Pancreas (tissue), 10 donors: Measurements from ENCODE around the gene NR6A1. TPM values are rescaled to one million over a fixed set of nuclear protein-coding genes. Genes with fewer than 3 reads are reported as not detected.

Source experiments
- ATAC-seq, 4 donors: fragments of 200-7000 bp; cut with Tn5 transposase; one replicate each; pipeline versions ENCODE4 v1.8.0 to v1.9.1; 2020; ENCODE audit warnings: mild to moderate bottlenecking in 4 of 4, moderate library complexity in 4 of 4
- DNase-seq, 6 donors: peaks; one replicate each; pipeline ENCODE4 v3.0.0-alpha.2; 2020
- FAIRE-seq: peaks from 2 replicates; lab custom pipeline; 2012; peaks lifted over from hg19 to GRCh38; lab: Jason Lieb, UNC
- H3K27ac ChIP-seq, 4 donors: fragments of 200-600 bp; sonication (generic); 1 replicate in 3 of 4; 2 replicates in 1 of 4; pipeline versions ENCODE4 v1.5.0 to v1.8.0; 2020
- H3K27me3 ChIP-seq, 4 donors: fragments of 200-600 bp; one replicate each; pipeline ENCODE4 v1.8.0; 2021
- H3K36me3 ChIP-seq, 3 donors: fragments of 200-600 bp; sonication (generic) in 1 of 3; one replicate each; pipeline versions ENCODE4 v1.5.0 to v1.8.0; 2020 to 2021
- H3K4me1 ChIP-seq, 3 donors: fragments of 200-600 bp; one replicate each; pipeline ENCODE4 v1.8.0; 2021
- H3K4me3 ChIP-seq, 4 donors: fragments of 200-600 bp; sonication (generic) in 2 of 4; one replicate each; pipeline versions ENCODE4 v1.5.0 to v1.8.0; 2020 to 2021
- H3K9me3 ChIP-seq, 4 donors: fragments of 200-600 bp; one replicate each; pipeline ENCODE4 v1.8.0; 2021
- WGBS, 2 donors: extraction: QIAGEN DNeasy Blood & Tissue Kit; methylation state at CpG; one replicate each; pipeline ENCODE4 v1.1.7; 2013; 5-methylcytosine and 5-hydroxymethylcytosine counted together
- intact Hi-C, 3 donors: fragments of 100-400 bp; cut with DNase I; formaldehyde crosslinking; loops; one replicate each; pipeline versions ENCODE4 v1.11.1 to v1.14.2; 2022
- polyA plus RNA-seq, 2 donors: library from polyadenylated mRNA; stranded (reverse); fragments of 200-250 nt; gene quantifications; one replicate each; pipeline ENCODE4 v1.2.3, GENCODE V29; 2013
- total RNA-seq, 6 donors: library from RNA; stranded (reverse); fragmentation: NEBNext Ultra II Directional in 4 of 6; extraction: Animal tissue kit (Norgen Biotek cat#: 25700) in 4 of 6; gene quantifications; one replicate each; pipeline versions ENCODE4 v1.2.1 to v1.2.4, GENCODE V29; 2021 to 2023
- TF ChIP-seq, protein P1 (sequence below), 4 donors: fragments of 200-600 bp; sonication (generic) in 3 of 4; IDR thresholded peaks; one replicate each; pipeline versions ENCODE4 v1.5.0 to v1.8.0; 2021; ENCODE audit warnings: antibody characterized with exemption in 4 of 4
- donor health status: healthy with polysubstance abuse.
- donor health status: DM: no; HTN: no; CAD: no; lungs with moderate emphysema.
- donor health status: DM: no; HTN: no; CAD: no.
- donor health status: control.
- donor health status: control.
- donor health status: Bipolar disorder and iron deficiency.
- donor health status: DM: yes; HTN: yes; CAD: no.
- donor health status: DM: no; HTN: no; CAD: no.
- donor health status: DM: no; HTN: no; CAD: no.
- donor health status: DM: yes; HTN: yes; CAD: no.

NR6A1 gene
- total and polyA plus RNA-seq, 8 donors: 2.1 to 3.9 (median 2.6) TPM

DNA sequence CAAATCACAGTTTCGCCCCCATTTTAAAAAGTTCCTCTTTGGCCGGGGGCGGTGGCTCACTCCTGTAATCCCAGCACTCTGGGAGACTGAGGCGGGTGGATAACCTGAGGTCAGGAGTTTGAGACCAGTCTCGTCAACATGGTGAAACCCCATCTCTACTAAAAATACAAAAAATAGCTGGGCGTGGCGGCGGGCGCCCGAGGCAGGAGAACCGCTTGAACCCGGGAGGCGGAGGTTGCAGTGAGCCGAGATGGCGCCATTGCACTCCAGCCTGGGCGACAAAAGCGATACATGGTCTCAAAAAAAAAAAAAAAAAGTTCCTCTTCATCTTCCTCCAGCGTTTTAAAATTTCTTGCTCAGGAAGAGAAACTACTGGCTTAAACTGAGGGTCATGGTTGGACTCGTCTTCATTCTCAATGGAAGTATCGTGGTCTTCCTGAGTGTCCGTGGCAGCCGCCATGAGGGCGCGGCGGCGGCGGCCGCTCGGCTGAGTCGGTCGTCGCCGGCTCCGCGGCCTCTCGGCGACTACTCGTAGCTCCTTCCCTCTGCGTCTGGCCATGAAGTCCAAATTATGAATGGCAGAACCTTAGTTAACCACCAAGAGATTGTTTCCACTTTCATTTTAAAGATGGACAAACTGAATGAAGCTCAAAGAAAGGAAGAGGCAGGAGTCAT lies 171.9 kb downstream of the NR6A1 start:
- no peak for DNase-seq

DNA sequence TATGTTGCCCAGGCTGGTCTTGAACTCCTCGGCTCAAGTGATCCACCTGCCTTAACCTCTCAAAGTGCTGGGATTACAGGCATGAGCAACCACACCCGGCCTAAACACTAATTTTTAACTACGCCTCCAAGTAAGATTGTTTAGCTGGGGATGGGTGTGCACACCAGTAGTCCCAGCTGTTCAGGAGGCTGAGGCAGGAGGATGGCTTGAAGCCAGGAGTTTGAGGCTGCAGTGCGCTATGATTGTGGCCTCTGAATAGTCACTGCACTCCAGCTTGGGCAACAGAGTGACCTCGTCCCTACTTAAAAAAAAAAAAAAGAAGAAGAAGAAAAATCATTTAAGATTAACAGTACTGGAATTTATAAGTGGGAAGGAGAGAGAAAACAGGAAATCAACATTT lies 173.1 kb downstream of the NR6A1 start:
- FAIRE-seq: no peak
- Histone ChIP-seq H3K27ac (no peak overlapping the region), H3K4me3 (no peak overlapping the region), H3K9me3 (no peaks in the 10 kb centered on the region), H3K27me3 (no peaks in the 10 kb centered on the region), H3K36me3 (no peaks in the 10 kb centered on the region), H3K4me1 (peaks cover 8 to 11% (median 9%) of the 10 kb centered on the region in 3 donors)
- ATAC-seq: no peak
- intact Hi-C loops: no loop called here
- TF ChIP-seq, protein P1, sequence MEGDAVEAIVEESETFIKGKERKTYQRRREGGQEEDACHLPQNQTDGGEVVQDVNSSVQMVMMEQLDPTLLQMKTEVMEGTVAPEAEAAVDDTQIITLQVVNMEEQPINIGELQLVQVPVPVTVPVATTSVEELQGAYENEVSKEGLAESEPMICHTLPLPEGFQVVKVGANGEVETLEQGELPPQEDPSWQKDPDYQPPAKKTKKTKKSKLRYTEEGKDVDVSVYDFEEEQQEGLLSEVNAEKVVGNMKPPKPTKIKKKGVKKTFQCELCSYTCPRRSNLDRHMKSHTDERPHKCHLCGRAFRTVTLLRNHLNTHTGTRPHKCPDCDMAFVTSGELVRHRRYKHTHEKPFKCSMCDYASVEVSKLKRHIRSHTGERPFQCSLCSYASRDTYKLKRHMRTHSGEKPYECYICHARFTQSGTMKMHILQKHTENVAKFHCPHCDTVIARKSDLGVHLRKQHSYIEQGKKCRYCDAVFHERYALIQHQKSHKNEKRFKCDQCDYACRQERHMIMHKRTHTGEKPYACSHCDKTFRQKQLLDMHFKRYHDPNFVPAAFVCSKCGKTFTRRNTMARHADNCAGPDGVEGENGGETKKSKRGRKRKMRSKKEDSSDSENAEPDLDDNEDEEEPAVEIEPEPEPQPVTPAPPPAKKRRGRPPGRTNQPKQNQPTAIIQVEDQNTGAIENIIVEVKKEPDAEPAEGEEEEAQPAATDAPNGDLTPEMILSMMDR (IDR thresholded peaks at IDR 0.05): no peak
- 94 to 95% methylated on average over 5 of the region's 5 CpGs for WGBS, 2 donors
- DNase-seq: no peak

More for the DNA sequence above, 171.9 kb downstream of the NR6A1 start:
- Histone ChIP-seq H3K27me3 (no peaks in the 10 kb centered on the region), H3K27ac (no peak overlapping the region), H3K4me3 (no peak overlapping the region), H3K4me1 (peaks cover 2 to 9% (median 8%) of the 10 kb centered on the region in 3 donors), H3K9me3 (no peaks in the 10 kb centered on the region), H3K36me3 (no peaks in the 10 kb centered on the region)
- TF ChIP-seq, protein P1 (IDR thresholded peaks at IDR 0.05): no peak
- ATAC-seq (no peak), FAIRE-seq (no peak)
- intact Hi-C loops: no loop called here
- WGBS, 2 donors: 97 to 98% methylated on average over 39 of the region's 39 CpGs

DNA sequence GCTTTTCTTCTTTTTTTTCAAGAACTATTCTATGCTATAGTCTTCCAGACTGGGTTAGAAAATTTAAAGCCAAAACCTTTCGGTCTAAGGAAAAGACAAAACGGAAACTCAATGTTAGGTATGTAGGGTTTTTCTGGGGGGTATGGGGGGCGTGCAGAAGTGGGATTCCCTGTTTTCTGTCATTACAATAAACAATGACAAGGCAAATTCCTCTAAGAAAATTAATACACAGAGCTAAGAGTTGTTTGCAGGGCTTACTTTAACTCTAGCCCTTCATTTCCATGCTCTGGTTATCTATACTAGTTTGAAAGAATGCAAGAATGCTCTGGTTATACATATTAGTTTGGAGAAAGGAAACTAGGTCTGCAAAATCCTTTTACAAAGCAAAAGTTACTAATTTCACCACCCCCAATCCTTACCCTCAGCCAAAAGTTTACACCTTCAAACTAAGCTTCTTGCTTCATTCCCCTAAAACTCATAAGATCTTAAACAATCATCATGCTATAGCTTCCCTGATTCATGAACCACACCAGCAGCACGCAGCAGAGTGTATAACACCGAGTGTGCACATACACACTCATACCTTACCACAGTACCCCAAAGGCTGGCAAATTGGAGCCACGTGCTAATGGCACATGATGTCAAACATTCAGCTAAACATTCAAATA lies 174.8 kb downstream of the NR6A1 start:
- no peaks in the 10 kb centered on the region for H3K9me3 ChIP-seq
- FAIRE-seq: no peak

DNA sequence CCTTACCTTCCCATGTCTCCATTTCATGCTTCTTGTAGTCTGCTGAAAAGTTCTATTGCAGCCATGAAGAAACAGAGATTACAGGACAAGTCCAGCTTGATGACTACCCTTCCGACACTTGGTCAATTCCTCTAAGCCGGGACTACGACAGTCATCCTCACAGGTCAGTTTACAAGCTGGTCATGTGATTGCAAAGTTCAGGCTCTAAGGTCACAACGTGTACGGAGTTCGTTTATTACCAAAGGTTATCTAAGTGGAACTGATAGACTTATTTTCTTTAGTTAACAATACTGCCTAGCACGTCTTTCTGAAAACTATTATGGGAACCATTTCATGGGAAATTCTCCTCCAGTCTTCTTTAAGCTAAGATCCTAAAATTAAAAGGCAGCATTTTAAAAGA lies 175.4 kb downstream of the NR6A1 start:
- intact Hi-C loops: no loop called here
- ATAC-seq: peak in 2 of 4 donors; percentile 33 to 55
- no peaks in the 10 kb centered on the region for H3K36me3 ChIP-seq
- TF ChIP-seq, protein P1 (IDR thresholded peaks at IDR 0.05): no peak
- FAIRE-seq: no peak
- no peak for DNase-seq
- no peaks in the 10 kb centered on the region for H3K27me3 ChIP-seq
- H3K4me3 ChIP-seq: no peak overlapping the region
- WGBS, 2 donors: 29 to 32% methylated on average over 7 of the region's 7 CpGs
- no peaks in the 10 kb centered on the region for H3K9me3 ChIP-seq
- H3K4me1 ChIP-seq: peaks cover 0 to 11% (median 8%) of the 10 kb centered on the region in 3 donors
- no peak overlapping the region for H3K27ac ChIP-seq

More for the DNA sequence above, 174.8 kb downstream of the NR6A1 start:
- intact Hi-C loops: no loop called here
- ATAC-seq (no peak), DNase-seq (no peak)
- Histone ChIP-seq H3K27ac (no peak overlapping the region), H3K27me3 (no peaks in the 10 kb centered on the region), H3K4me3 (no peak overlapping the region), H3K36me3 (no peaks in the 10 kb centered on the region), H3K4me1 (peaks cover 0 to 11% (median 8%) of the 10 kb centered on the region in 3 donors)
- WGBS, 2 donors: 82 to 88% methylated on average over 6 of the region's 6 CpGs
- TF ChIP-seq, protein P1 (IDR thresholded peaks at IDR 0.05): no peak

DNA sequence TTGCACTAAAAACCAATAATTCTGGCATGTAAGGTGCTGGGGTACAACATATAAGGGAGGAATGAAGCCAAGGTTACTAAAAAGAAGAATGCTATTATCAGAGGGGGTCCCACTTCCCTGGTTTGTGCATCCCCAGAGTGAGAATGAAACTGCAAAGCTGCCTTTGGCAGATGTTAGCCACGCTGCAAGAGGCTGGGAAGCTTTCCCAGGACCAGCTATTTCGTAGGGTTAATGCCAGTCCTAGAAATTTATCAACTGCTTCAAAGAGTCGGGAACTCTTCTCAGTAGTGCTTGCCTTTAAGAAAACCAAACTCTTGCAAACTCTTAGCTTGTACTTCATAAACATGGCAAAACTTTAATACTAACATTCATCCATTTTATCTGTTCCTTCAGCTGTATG lies 176.4 kb downstream of the NR6A1 start:
- ATAC-seq (no peak), DNase-seq (no peak), FAIRE-seq (no peak)
- intact Hi-C loops: no loop called here
- Histone ChIP-seq H3K4me1 (peaks cover 0 to 11% (median 8%) of the 10 kb centered on the region in 3 donors), H3K27me3 (no peaks in the 10 kb centered on the region), H3K4me3 (no peak overlapping the region), H3K36me3 (no peaks in the 10 kb centered on the region), H3K27ac (no peak overlapping the region), H3K9me3 (no peaks in the 10 kb centered on the region)
- TF ChIP-seq, protein P1 (IDR thresholded peaks at IDR 0.05): no peak
- 70 to 71% methylated on average over 3 of the region's 3 CpGs for WGBS, 2 donors
